MM.1S (cell line): ENCODE data around the gene TNIP3.

ENCODE experiments used
- DNase-seq: peaks from one replicate; pipeline ENCODE4 v3.0.0-alpha.2; 2015
- H2AFZ ChIP-seq: fragments of 300-600 bp; sonication (generic); 2 replicates; pipeline ENCODE4 v1.6.0; 2016; ENCODE audit warnings: antibody characterized with exemption, low read length
- H3F3A ChIP-seq: fragments of 300-600 bp; sonication (generic); 2 replicates; pipeline ENCODE4 v1.6.1; 2016; ENCODE audit warnings: mild to moderate bottlenecking, antibody characterized with exemption, low read length, moderate library complexity, mixed read lengths; ENCODE audit not compliant: insufficient read depth
- H3K27ac ChIP-seq: fragments of 300-600 bp; sonication (generic); 2 replicates; pipeline ENCODE4 v1.5.1; 2016; ENCODE audit warnings: mild to moderate bottlenecking, low read length
- H3K27me3 ChIP-seq: fragments of 300-600 bp; sonication (generic); replicated peaks from 2 replicates; pipeline ENCODE4 v1.6.0; 2016; ENCODE audit warnings: low read length; ENCODE audit not compliant: insufficient read depth
- H3K36me3 ChIP-seq: fragments of 300-600 bp; sonication (generic); replicated peaks from 2 replicates; pipeline ENCODE4 v1.6.1; 2016; ENCODE audit warnings: mild to moderate bottlenecking, low read length, mixed read lengths; ENCODE audit not compliant: insufficient read depth
- H3K4me1 ChIP-seq: fragments of 300-600 bp; sonication (generic); 2 replicates; pipeline ENCODE4 v1.6.1; 2016; ENCODE audit warnings: low read length, mixed read lengths
- H3K4me2 ChIP-seq: fragments of 300-600 bp; sonication (generic); 2 replicates; pipeline ENCODE4 v1.6.0; 2016; ENCODE audit warnings: low read depth, low read length
- H3K4me3 ChIP-seq: fragments of 300-600 bp; sonication (generic); 2 replicates; pipeline ENCODE4 v1.5.1; 2016; ENCODE audit warnings: low read length, mixed read lengths
- H3K79me2 ChIP-seq: fragments of 300-600 bp; sonication (generic); 2 replicates; pipeline ENCODE4 v1.6.1; 2016; ENCODE audit warnings: mixed run types, low read length, mixed read lengths
- H3K9ac ChIP-seq: fragments of 300-600 bp; sonication (generic); 2 replicates; pipeline ENCODE4 v1.6.1; 2016; ENCODE audit warnings: low read length, mixed read lengths
- H3K9me2 ChIP-seq: fragments of 300-600 bp; sonication (generic); replicated peaks from 2 replicates; pipeline ENCODE4 v1.6.1; 2016; ENCODE audit warnings: mild to moderate bottlenecking, low read length, mixed read lengths; ENCODE audit not compliant: insufficient read depth
- H3K9me3 ChIP-seq: fragments of 300-600 bp; sonication (generic); replicated peaks from 2 replicates; pipeline ENCODE4 v1.6.1; 2016; ENCODE audit warnings: mild to moderate bottlenecking, low read length, mixed read lengths; ENCODE audit not compliant: insufficient read depth
- H4K20me1 ChIP-seq: fragments of 300-600 bp; sonication (generic); 2 replicates; pipeline ENCODE4 v1.6.1; 2016; ENCODE audit warnings: mild to moderate bottlenecking, low read length, moderate library complexity, mixed read lengths; ENCODE audit not compliant: insufficient read depth
- CTCF ChIP-seq: fragments of 300-600 bp; sonication (generic); IDR thresholded peaks from 2 replicates; pipeline ENCODE4 v1.5.1; 2016; ENCODE audit warnings: antibody characterized with exemption, low read length, mixed read lengths
- EZH2 ChIP-seq: fragments of 300-600 bp; sonication (generic); optimal IDR thresholded peaks from 2 replicates; pipeline ENCODE3; 2017; ENCODE audit warnings: low read depth, mild to moderate bottlenecking, antibody characterized with exemption, low read length, mixed read lengths
- EZH2phosphoT487 ChIP-seq: fragments of 300-600 bp; sonication (generic); IDR thresholded peaks from 2 replicates; pipeline ENCODE4 v1.6.1; 2018; ENCODE audit warnings: antibody characterized with exemption, low read length

TNIP3 gene

GRCh38 chr4:121168446-121169281, 4.5 kb upstream of the TNIP3 start:
- peaks cover 6% of the 10 kb centered on the region; the same call in 1 of the 2 replicates for H3K4me1 ChIP-seq
- TF ChIP-seq CTCF, result no peak
- no peak for TF ChIP-seq EZH2phosphoT487
- no peak for TF ChIP-seq EZH2
- H3K4me2 ChIP-seq, result no peak overlapping the region

GRCh38 chr4:121166976-121167375, 2.9 kb upstream of the TNIP3 start:
- no peaks in the 10 kb centered on the region for H3K9me2 ChIP-seq
- no peak overlapping the region for H2AFZ ChIP-seq
- H3F3A ChIP-seq, result no peaks in the 10 kb centered on the region
- H4K20me1 ChIP-seq, result no peaks in the 10 kb centered on the region
- peaks cover 6% of the 10 kb centered on the region; the same call in 1 of the 2 replicates for H3K4me1 ChIP-seq
- no peak overlapping the region for H3K9ac ChIP-seq
- no peak overlapping the region for H3K4me2 ChIP-seq
- no peaks in the 10 kb centered on the region for H3K9me3 ChIP-seq
- no peak overlapping the region for H3K4me3 ChIP-seq
- no peaks in the 10 kb centered on the region for H3K79me2 ChIP-seq
- no peak for DNase-seq
- H3K27ac ChIP-seq, result no peak overlapping the region
- no peaks in the 10 kb centered on the region for H3K36me3 ChIP-seq
- no peaks in the 10 kb centered on the region for H3K27me3 ChIP-seq
- TF ChIP-seq CTCF (no peak), EZH2 (no peak), EZH2phosphoT487 (no peak)

More at GRCh38 chr4:121168446-121169281, 4.5 kb upstream of the TNIP3 start:
- Histone ChIP-seq H3K79me2 (no peaks in the 10 kb centered on the region), H3F3A (no peaks in the 10 kb centered on the region), H3K27ac (no peak overlapping the region), H3K36me3 (no peaks in the 10 kb centered on the region), H3K9ac (no peak overlapping the region), H2AFZ (no peak overlapping the region), H3K27me3 (no peaks in the 10 kb centered on the region), H3K9me3 (no peaks in the 10 kb centered on the region), H3K4me3 (no peak overlapping the region), H3K9me2 (no peaks in the 10 kb centered on the region), H4K20me1 (no peaks in the 10 kb centered on the region)
- DNase-seq, result peak; percentile 63

- Histone ChIP-seq H3K79me2 (no peaks in the 10 kb centered on the region), H3K9ac (no peak overlapping the region), H3K4me3 (no peak overlapping the region), H3K27ac (no peak overlapping the region), H3K4me1 (peaks cover 6% of the 10 kb centered on the region; the same call in 1 of the 2 replicates), H3K9me3 (no peaks in the 10 kb centered on the region), H3K36me3 (no peaks in the 10 kb centered on the region), H3K9me2 (no peaks in the 10 kb centered on the region), H4K20me1 (no peaks in the 10 kb centered on the region), H3K27me3 (no peaks in the 10 kb centered on the region), H2AFZ (no peak overlapping the region), H3K4me2 (no peak overlapping the region), H3F3A (no peaks in the 10 kb centered on the region)
- DNase-seq, result no peak
- TF ChIP-seq EZH2phosphoT487 (no peak), EZH2 (no peak), CTCF (no peak)
Observed at GRCh38 chr4:121165206-121165605, 1.1 kb upstream of the TNIP3 start.
